A549 (cell line): ENCODE results near the gene ITGA11.

ENCODE experiments used
- CHD4 ChIP-seq: fragments of 200-600 bp; sonication (generic); IDR thresholded peaks from 2 replicates; pipeline ENCODE4 v1.6.1; 2016; ENCODE audit warnings: antibody characterized with exemption, mild to moderate bottlenecking, borderline replicate concordance
- JUN ChIP-seq, 2 experiments: fragments of >200 bp; sonication (Bioruptor Twin); formaldehyde crosslinking; IDR thresholded peaks; 2 replicates in 1 of 2; 3 replicates in 1 of 2; pipeline ENCODE4 v1.6.1; 2016 to 2017
- RAD21 ChIP-seq, 2 experiments: fragments of >200 bp in 1 of 2; sonication (Bioruptor Twin) in 1 of 2; formaldehyde crosslinking in 1 of 2; IDR thresholded peaks in 1 of 2; conservative IDR thresholded peaks in 1 of 2; 2 replicates in 1 of 2; 3 replicates in 1 of 2; pipeline ENCODE4 v1.6.1; 2012 to 2018; ENCODE audit warnings: inconsistent platforms in 1 of 2

GRCh38 chr15:68447976-68448755 lies 16.2 kb upstream of the ITGA11 start:
- TF ChIP-seq JUN (IDR thresholded peaks at IDR 0.05) (no peak), RAD21 (conservative IDR thresholded peaks at IDR 0.05 in 1 of 2, IDR thresholded peaks at IDR 0.05 in 1 of 2) (no peak), CHD4 (no peak)
